Gastrocnemius medialis (tissue), 4 donors: ENCODE measurements around the gene SHISA8. TPM values are rescaled to one million over a fixed set of nuclear protein-coding genes. Genes with fewer than 3 reads are reported as not detected.
A peak's percentile ranks its signal among the peaks of the same experiment; 100 is the strongest.

ENCODE experiments used
- ATAC-seq, 2 donors: fragments of 150-250 bp; one replicate each; pipeline ENCODE4 v1.9.1; 2016
- DNase-seq, 2 donors: peaks; one replicate each; pipeline ENCODE4 v3.0.0-alpha.2; 2019
- H3K27ac ChIP-seq, 4 donors: fragments of 200-600 bp; sonication (generic); 1 replicate in 1 of 4; 2 replicates in 3 of 4; pipeline ENCODE4 v1.5.1; 2016 to 2018; ENCODE audit warnings: mild to moderate bottlenecking in 2 of 4, moderate library complexity in 1 of 4
- H3K27me3 ChIP-seq, 3 donors: fragments of 200-600 bp; sonication (generic) in 2 of 3; 1 replicate in 1 of 3; 2 replicates in 2 of 3; pipeline versions ENCODE4 v1.5.1 to v1.6.0; 2016 to 2019; ENCODE audit warnings: mild to moderate bottlenecking in 1 of 3, moderate library complexity in 1 of 3
- H3K36me3 ChIP-seq, 2 donors: fragments of 200-600 bp; sonication (generic) in 1 of 2; one replicate each; pipeline ENCODE4 v1.5.1; 2017 to 2018
- H3K4me1 ChIP-seq, 2 donors: fragments of 200-600 bp; sonication (generic) in 1 of 2; one replicate each; pipeline ENCODE4 v1.5.1; 2016 to 2017; ENCODE audit warnings: mild to moderate bottlenecking in 2 of 2
- H3K4me3 ChIP-seq, 4 donors: fragments of 200-600 bp; sonication (generic) in 3 of 4; 1 replicate in 1 of 4; 2 replicates in 3 of 4; pipeline ENCODE4 v1.5.1; 2016 to 2019; ENCODE audit warnings: mild to moderate bottlenecking in 2 of 4
- H3K9me3 ChIP-seq, 3 donors: fragments of 200-600 bp; sonication (generic) in 2 of 3; 1 replicate in 1 of 3; 2 replicates in 2 of 3; pipeline ENCODE4 v1.5.1; 2016 to 2019
- CTCF ChIP-seq, 5 experiments: fragments of 450-650 bp in 3 of 5; fragments of 200-600 bp in 2 of 5; sonication (generic) in 2 of 5; IDR thresholded peaks in 4 of 5; conservative IDR thresholded peaks in 1 of 5; 1 replicate in 4 of 5; 2 replicates in 1 of 5; pipeline ENCODE4 v1.5.1; 2016 to 2019; ENCODE audit warnings: antibody characterized with exemption in 5 of 5, mild to moderate bottlenecking in 3 of 5, moderate library complexity in 3 of 5
- POLR2A ChIP-seq, 2 donors: fragments of 450-650 bp; IDR thresholded peaks; one replicate each; pipeline ENCODE4 v1.6.1; 2017; ENCODE audit warnings: antibody characterized with exemption in 2 of 2, mild to moderate bottlenecking in 2 of 2, moderate library complexity in 2 of 2
- in situ Hi-C, 4 donors: fragments of 200-750 bp; cut with MboI; loops; one replicate each; pipeline versions ENCODE4 v1.15.0 to v1.8.0; 2017; ENCODE audit warnings: low sequenced_read_pairs in 4 of 4
- intact Hi-C: fragments of 100-400 bp; cut with DNase I; formaldehyde crosslinking; loops from one replicate; pipeline ENCODE4 v1.15.1; 2023; ENCODE audit warnings: low total_unique reads
- total RNA-seq, 4 donors: library from RNA; depleted of rRNA; stranded (reverse); fragments of >200 nt; gene quantifications; one replicate each; pipeline versions ENCODE4 v1.1.0 to v1.2.3, GENCODE V29; 2016

SHISA8 gene
- total RNA-seq, 4 donors from 2014 or later, result not detected

DNA sequence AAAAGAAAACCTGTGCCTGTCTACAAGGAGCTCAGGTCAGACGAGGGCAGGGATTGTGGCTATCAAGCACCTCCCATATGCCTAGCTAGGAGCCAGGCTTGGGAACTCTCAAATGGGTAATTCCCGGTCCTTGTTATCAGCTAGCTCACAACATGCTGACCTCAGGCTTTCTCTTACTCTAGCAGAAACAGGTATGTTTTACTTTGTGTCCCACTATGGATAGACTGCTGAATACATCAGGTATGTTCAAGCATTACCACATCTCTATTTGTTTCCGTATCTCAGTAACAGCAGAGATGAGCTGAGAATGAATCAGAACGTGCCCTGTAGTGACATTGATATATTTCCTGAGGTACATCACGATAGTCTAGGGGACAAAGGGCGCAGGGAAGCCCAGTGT, 29.4 kb downstream of the SHISA8 start:
- in situ Hi-C loops (no loop called here), intact Hi-C loops (no loop called here)
- TF ChIP-seq CTCF (IDR thresholded peaks at IDR 0.05 in 4 of 5, conservative IDR thresholded peaks at IDR 0.05 in 1 of 5), result no peak
- TF ChIP-seq POLR2A (IDR thresholded peaks at IDR 0.05), result no peak

GRCh38 chr22:41885116-41885515, 29.8 kb downstream of the SHISA8 start:
- DNase-seq (no peak), ATAC-seq (no peak)
- H3K4me1 ChIP-seq, result peaks cover 11 to 15% of the 10 kb centered on the region in 2 donors
- intact Hi-C loops, result no loop called here
- no peaks in the 10 kb centered on the region for H3K27me3 ChIP-seq
- peak overlapping the region in 1 of 4 donors; percentile 33 for H3K27ac ChIP-seq
- peaks cover 0 to 74% of the 10 kb centered on the region in 2 donors for H3K36me3 ChIP-seq
- in situ Hi-C loops, result no loop called here
- H3K4me3 ChIP-seq, result no peak overlapping the region
- no peaks in the 10 kb centered on the region for H3K9me3 ChIP-seq
- TF ChIP-seq POLR2A (IDR thresholded peaks at IDR 0.05) (no peak), CTCF (IDR thresholded peaks at IDR 0.05 in 4 of 5, conservative IDR thresholded peaks at IDR 0.05 in 1 of 5) (no peak)

More for the DNA sequence above, 29.4 kb downstream of the SHISA8 start:
- Histone ChIP-seq H3K4me3 (no peak overlapping the region), H3K27me3 (no peaks in the 10 kb centered on the region), H3K4me1 (peaks cover 13 to 19% of the 10 kb centered on the region in 2 donors), H3K36me3 (peaks cover 0 to 74% of the 10 kb centered on the region in 2 donors), H3K9me3 (no peaks in the 10 kb centered on the region), H3K27ac (no peak overlapping the region)
- ATAC-seq (no peak), DNase-seq (no peak)

GRCh38 chr22:41883400-41883799, 31.5 kb downstream of the SHISA8 start:
- Histone ChIP-seq H3K27ac (peak overlapping the region in 2 of 4 donors; percentile 30 to 32), H3K4me3 (no peak overlapping the region), H3K4me1 (peaks cover 10 to 15% of the 10 kb centered on the region in 2 donors), H3K27me3 (no peaks in the 10 kb centered on the region), H3K9me3 (no peaks in the 10 kb centered on the region), H3K36me3 (peaks cover 0 to 75% of the 10 kb centered on the region in 2 donors)
- DNase-seq, result no peak
- in situ Hi-C loops (no loop called here), intact Hi-C loops (no loop called here)
- ATAC-seq, result peak in 1 of 2 donors; percentile 8
- TF ChIP-seq CTCF (IDR thresholded peaks at IDR 0.05 in 4 of 5, conservative IDR thresholded peaks at IDR 0.05 in 1 of 5), result no peak
- TF ChIP-seq POLR2A (IDR thresholded peaks at IDR 0.05), result no peak

DNA sequence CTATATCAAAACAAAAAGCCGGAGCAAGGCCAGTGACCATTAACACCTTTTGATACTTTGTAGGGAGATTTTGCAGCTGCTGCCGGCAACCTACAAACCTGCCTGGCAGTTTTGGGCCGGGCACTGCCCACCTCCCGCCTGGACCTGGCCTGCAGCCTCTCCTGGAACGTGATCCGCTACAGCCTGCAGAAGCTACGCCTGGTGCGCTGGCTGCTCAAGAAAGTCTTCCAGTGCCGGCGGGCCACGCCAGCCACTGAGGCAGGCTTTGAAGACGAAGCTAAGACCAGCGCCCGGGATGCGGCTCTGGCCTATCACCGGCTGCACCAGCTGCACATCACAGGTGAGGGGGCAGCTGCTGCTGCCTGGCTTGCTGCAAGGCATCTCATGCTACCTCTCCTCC, 34.2 kb downstream of the SHISA8 start:
- in situ Hi-C loops, result no loop called here
- TF ChIP-seq CTCF (IDR thresholded peaks at IDR 0.05 in 4 of 5, conservative IDR thresholded peaks at IDR 0.05 in 1 of 5), result no peak
- TF ChIP-seq POLR2A (IDR thresholded peaks at IDR 0.05), result no peak
- H3K4me3 ChIP-seq, result no peak overlapping the region
- intact Hi-C loops, result no loop called here
- no peaks in the 10 kb centered on the region for H3K9me3 ChIP-seq
- ATAC-seq (peak; percentile 42 to 67), DNase-seq (peak in 1 of 2 donors; percentile 47)
- H3K27ac ChIP-seq, result peak overlapping the region in 1 of 4 donors; percentile 2
- peaks cover 2 to 60% of the 10 kb centered on the region in 2 donors for H3K36me3 ChIP-seq
- no peaks in the 10 kb centered on the region for H3K27me3 ChIP-seq
- peaks cover 10 to 15% of the 10 kb centered on the region in 2 donors for H3K4me1 ChIP-seq

- TF ChIP-seq POLR2A (IDR thresholded peaks at IDR 0.05) (no peak), CTCF (IDR thresholded peaks at IDR 0.05 in 4 of 5, conservative IDR thresholded peaks at IDR 0.05 in 1 of 5) (no peak)
- Histone ChIP-seq H3K36me3 (peaks cover 2 to 53% of the 10 kb centered on the region in 2 donors), H3K27ac (no peak overlapping the region), H3K4me1 (peaks cover 10 to 19% of the 10 kb centered on the region in 2 donors), H3K9me3 (no peaks in the 10 kb centered on the region), H3K27me3 (no peaks in the 10 kb centered on the region), H3K4me3 (no peak overlapping the region)
- DNase-seq (no peak), ATAC-seq (no peak)
- intact Hi-C loops, result no loop called here
- in situ Hi-C loops, result no loop called here
These were observed 38.2 kb downstream of the SHISA8 start for GRCh38 chr22:41876675-41877074.
